ENCODE data around the gene LGR6. TPM values are rescaled to one million over a fixed set of nuclear protein-coding genes. Genes with fewer than 3 reads are reported as not detected.

The LGR6 gene
- total and polyA plus RNA-seq, 2 of the 8 experiments (the other 6 are each of a cell fraction or from before 2014, with no cell fraction given), result 0.50 to 1.0 TPM

- no peak for TF ChIP-seq EZH2 (IDR thresholded peaks at IDR 0.05; ENCODE audit: low read depth, low read length, severe bottlenecking)
- TF ChIP-seq POLR2AphosphoS5 (IDR thresholded peaks at IDR 0.05; ENCODE audit: low read depth, low read length), result no peak
- TF ChIP-seq SIX5 (IDR thresholded peaks at IDR 0.05; ENCODE audit: low read depth, low read length), result no peak
Observed at GRCh38 chr1:202333861-202334260, 140.3 kb downstream of the LGR6 start (continued).
